BE2C (cell line): ENCODE results near the gene RADX.

ENCODE experiments used
- DNase-seq: peaks from one replicate; pipeline ENCODE4 v3.0.0-alpha.2; 2020
- H3K27me3 ChIP-seq: fragments of 250-450 bp; sonication (Bioruptor Pico); 2 replicates; pipeline ENCODE4 v1.5.1; 2020; ENCODE audit warnings: mild to moderate bottlenecking
- H3K36me3 ChIP-seq: fragments of 250-450 bp; sonication (Bioruptor Pico); 2 replicates; pipeline ENCODE4 v1.5.1; 2020; ENCODE audit warnings: mild to moderate bottlenecking
- H3K4me1 ChIP-seq: fragments of 250-450 bp; sonication (Bioruptor Pico); 2 replicates; pipeline ENCODE4 v1.5.1; 2020
- H3K4me3 ChIP-seq: 2 replicates; pipeline ENCODE4 v1.5.1; 2011; ENCODE audit warnings: low read depth, low read length
- H3K9me3 ChIP-seq: fragments of 250-450 bp; sonication (Bioruptor Pico); 2 replicates; pipeline ENCODE4 v1.5.1; 2020
- TF ChIP-seq, protein P1 (sequence below): IDR thresholded peaks from 2 replicates; pipeline ENCODE4 v1.5.1; 2012; ENCODE audit warnings: mild to moderate bottlenecking, low read depth, low read length

The RADX gene

GRCh38 chrX:106692425-106693065, 80.8 kb downstream of the RADX start:
- no peak for DNase-seq
- TF ChIP-seq, protein P1, sequence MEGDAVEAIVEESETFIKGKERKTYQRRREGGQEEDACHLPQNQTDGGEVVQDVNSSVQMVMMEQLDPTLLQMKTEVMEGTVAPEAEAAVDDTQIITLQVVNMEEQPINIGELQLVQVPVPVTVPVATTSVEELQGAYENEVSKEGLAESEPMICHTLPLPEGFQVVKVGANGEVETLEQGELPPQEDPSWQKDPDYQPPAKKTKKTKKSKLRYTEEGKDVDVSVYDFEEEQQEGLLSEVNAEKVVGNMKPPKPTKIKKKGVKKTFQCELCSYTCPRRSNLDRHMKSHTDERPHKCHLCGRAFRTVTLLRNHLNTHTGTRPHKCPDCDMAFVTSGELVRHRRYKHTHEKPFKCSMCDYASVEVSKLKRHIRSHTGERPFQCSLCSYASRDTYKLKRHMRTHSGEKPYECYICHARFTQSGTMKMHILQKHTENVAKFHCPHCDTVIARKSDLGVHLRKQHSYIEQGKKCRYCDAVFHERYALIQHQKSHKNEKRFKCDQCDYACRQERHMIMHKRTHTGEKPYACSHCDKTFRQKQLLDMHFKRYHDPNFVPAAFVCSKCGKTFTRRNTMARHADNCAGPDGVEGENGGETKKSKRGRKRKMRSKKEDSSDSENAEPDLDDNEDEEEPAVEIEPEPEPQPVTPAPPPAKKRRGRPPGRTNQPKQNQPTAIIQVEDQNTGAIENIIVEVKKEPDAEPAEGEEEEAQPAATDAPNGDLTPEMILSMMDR, result no peak
- no peak overlapping the region for H3K4me3 ChIP-seq
- no peaks in the 10 kb centered on the region for H3K36me3 ChIP-seq
- no peaks in the 10 kb centered on the region for H3K9me3 ChIP-seq
- no peaks in the 10 kb centered on the region for H3K27me3 ChIP-seq
- H3K4me1 ChIP-seq, result no peaks in the 10 kb centered on the region

DNA sequence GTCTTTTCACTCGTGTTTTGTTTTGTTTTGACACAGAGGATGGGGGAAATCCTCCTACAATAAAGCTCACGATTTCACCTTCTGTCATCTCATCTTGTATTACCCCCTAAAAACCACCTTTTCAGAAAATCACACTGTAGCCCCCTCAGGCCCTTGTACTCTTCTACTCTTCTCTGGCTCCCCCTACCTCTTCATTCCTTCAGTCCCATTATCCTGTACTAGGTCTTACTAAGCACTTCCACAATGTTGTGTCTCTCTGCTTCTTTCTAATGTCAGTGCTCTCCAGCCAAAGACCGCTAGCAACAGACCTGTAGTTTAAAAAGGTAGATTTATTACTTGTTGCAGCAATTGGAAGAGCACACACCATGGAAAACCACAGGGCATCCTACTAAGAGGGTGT, 84.7 kb downstream of the RADX start:
- H3K36me3 ChIP-seq, result no peaks in the 10 kb centered on the region
- no peaks in the 10 kb centered on the region for H3K9me3 ChIP-seq
- H3K4me1 ChIP-seq, result no peaks in the 10 kb centered on the region
- DNase-seq, result no peak
- TF ChIP-seq, protein P1, result no peak
- H3K27me3 ChIP-seq, result no peaks in the 10 kb centered on the region
- H3K4me3 ChIP-seq, result no peak overlapping the region

GRCh38 chrX:106698693-106699092, 86.9 kb downstream of the RADX start:
- TF ChIP-seq, protein P1, result no peak
- no peak overlapping the region for H3K4me3 ChIP-seq
- DNase-seq, result no peak

DNA sequence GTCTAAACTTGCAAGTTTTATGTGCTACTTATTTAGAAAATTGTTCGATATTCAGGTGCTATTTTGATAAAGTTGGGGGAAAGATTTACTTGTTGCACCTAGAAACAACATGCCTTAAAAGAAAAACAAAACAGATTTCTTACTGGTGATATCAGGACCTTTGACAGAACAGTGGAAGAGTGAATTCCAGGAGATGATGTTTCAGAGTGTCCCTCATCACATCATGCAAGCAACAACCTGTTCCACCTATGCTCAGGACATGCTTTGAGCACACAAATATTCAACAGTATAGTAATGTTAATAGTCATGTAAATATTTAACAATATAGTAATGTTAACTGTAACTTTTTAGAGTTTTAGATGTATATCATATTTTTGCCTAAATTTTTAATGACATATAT, 90.9 kb downstream of the RADX start:
- H3K9me3 ChIP-seq, result no peaks in the 10 kb centered on the region
- no peaks in the 10 kb centered on the region for H3K4me1 ChIP-seq
- no peak for DNase-seq
- TF ChIP-seq, protein P1, result no peak
- H3K4me3 ChIP-seq, result no peak overlapping the region
- no peaks in the 10 kb centered on the region for H3K27me3 ChIP-seq
- H3K36me3 ChIP-seq, result no peaks in the 10 kb centered on the region

More at GRCh38 chrX:106698693-106699092, 86.9 kb downstream of the RADX start:
- Histone ChIP-seq H3K27me3 (no peaks in the 10 kb centered on the region), H3K9me3 (no peaks in the 10 kb centered on the region), H3K4me1 (no peaks in the 10 kb centered on the region), H3K36me3 (no peaks in the 10 kb centered on the region)

- TF ChIP-seq, protein P1, result no peak
- Histone ChIP-seq H3K27me3 (no peaks in the 10 kb centered on the region), H3K4me1 (no peaks in the 10 kb centered on the region), H3K36me3 (no peaks in the 10 kb centered on the region), H3K4me3 (no peak overlapping the region), H3K9me3 (no peaks in the 10 kb centered on the region)
- DNase-seq, result no peak
Observed at GRCh38 chrX:106706466-106706865, 94.7 kb downstream of the RADX start.

GRCh38 chrX:106707771-106708454, 96.1 kb downstream of the RADX start:
- no peaks in the 10 kb centered on the region for H3K9me3 ChIP-seq
- H3K4me3 ChIP-seq, result no peak overlapping the region
- no peaks in the 10 kb centered on the region for H3K4me1 ChIP-seq
- no peaks in the 10 kb centered on the region for H3K36me3 ChIP-seq
- H3K27me3 ChIP-seq, result no peaks in the 10 kb centered on the region
- TF ChIP-seq, protein P1, result no peak
- no peak for DNase-seq
